HEK293 (cell line): ENCODE data around the gene CMC1.

ENCODE experiments used
- TCF7L2 ChIP-seq: IDR thresholded peaks from 2 replicates; pipeline ENCODE4 v1.6.1; 2011; ENCODE audit warnings: low read depth, mild to moderate bottlenecking, inconsistent platforms, low read length, moderate library complexity, borderline replicate concordance
- ZNF121 ChIP-seq: fragments of 450-650 bp; formaldehyde crosslinking; IDR thresholded peaks from 2 replicates; pipeline ENCODE4 v1.5.1; 2016; ENCODE audit warnings: missing biosample characterization, missing genetic modification characterization
- TF ChIP-seq, protein P1 (sequence below): fragments of 450-650 bp; formaldehyde crosslinking; IDR thresholded peaks from 2 replicates; pipeline ENCODE4 v1.5.1; 2016; ENCODE audit warnings: missing biosample characterization, missing genetic modification characterization
- TF ChIP-seq, protein P2 (sequence below): fragments of 450-650 bp; formaldehyde crosslinking; IDR thresholded peaks from 2 replicates; pipeline ENCODE4 v1.5.1; 2016; ENCODE audit warnings: missing biosample characterization, missing genetic modification characterization
- TF ChIP-seq, protein P3 (sequence below): fragments of 450-650 bp; formaldehyde crosslinking; IDR thresholded peaks from 2 replicates; pipeline ENCODE4 v1.5.1; 2016; ENCODE audit warnings: missing biosample characterization, missing genetic modification characterization, low read depth
- TF ChIP-seq, protein P4 (sequence below): sonication (generic); formaldehyde crosslinking; IDR thresholded peaks from 2 replicates; pipeline ENCODE4 v1.8.1; 2022; ENCODE audit warnings: mild to moderate bottlenecking, moderate library complexity, missing genetic modification reagents
- TF ChIP-seq, protein P5 (sequence below): fragments of 450-650 bp; formaldehyde crosslinking; optimal IDR thresholded peaks from 2 replicates; pipeline ENCODE3; 2016; ENCODE audit warnings: missing biosample characterization, mild to moderate bottlenecking, missing genetic modification characterization

DNA sequence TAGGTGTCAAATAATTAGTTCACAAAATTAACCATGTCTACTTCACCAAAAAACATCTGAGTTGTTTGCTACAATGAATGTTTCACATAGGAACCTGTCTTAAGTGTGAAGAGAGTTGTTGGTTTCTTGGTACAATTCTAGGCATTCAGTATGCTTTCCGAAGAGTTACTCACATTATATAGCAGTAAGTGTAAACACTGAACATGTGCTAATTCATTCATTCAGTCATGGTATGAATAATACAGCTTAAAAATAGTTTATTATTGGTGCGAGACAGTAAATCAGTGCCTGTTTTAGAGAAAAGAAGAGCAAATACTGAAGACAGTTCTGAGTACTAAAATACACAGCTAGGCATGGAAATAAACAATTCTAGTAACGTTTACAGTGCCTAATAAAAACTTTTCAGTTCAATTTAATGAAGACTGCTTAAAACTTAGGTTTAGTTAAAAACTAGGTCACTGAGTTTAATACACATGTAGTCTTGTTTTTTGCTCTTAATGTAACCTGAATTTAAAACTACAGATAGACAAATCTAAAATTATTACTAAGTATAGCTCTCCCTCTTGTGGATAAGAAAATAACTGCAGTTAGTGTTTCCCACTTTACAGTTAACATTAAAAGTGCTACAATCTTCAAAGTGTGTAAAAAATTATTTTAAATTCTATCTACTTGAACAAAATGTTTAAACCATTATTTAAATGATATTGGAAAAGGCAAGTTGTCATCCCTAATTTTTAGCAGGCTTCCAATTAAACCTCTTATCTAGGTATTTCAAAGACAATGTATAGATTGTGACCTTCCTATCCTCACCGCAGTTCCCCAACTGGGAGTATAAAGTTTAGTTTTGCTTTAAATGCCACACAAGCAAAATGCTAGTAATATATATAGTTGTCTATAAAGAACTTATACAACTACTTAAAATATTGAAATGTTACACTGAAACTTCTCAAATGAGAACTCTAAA is 87.1 kb downstream of the CMC1 start:
- TF ChIP-seq ZNF121 (tag by site-specific recombination) (no peak), TCF7L2 (no peak)
- TF ChIP-seq, protein P1, sequence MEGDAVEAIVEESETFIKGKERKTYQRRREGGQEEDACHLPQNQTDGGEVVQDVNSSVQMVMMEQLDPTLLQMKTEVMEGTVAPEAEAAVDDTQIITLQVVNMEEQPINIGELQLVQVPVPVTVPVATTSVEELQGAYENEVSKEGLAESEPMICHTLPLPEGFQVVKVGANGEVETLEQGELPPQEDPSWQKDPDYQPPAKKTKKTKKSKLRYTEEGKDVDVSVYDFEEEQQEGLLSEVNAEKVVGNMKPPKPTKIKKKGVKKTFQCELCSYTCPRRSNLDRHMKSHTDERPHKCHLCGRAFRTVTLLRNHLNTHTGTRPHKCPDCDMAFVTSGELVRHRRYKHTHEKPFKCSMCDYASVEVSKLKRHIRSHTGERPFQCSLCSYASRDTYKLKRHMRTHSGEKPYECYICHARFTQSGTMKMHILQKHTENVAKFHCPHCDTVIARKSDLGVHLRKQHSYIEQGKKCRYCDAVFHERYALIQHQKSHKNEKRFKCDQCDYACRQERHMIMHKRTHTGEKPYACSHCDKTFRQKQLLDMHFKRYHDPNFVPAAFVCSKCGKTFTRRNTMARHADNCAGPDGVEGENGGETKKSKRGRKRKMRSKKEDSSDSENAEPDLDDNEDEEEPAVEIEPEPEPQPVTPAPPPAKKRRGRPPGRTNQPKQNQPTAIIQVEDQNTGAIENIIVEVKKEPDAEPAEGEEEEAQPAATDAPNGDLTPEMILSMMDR (tag by site-specific recombination), result no peak
- TF ChIP-seq, protein P2, sequence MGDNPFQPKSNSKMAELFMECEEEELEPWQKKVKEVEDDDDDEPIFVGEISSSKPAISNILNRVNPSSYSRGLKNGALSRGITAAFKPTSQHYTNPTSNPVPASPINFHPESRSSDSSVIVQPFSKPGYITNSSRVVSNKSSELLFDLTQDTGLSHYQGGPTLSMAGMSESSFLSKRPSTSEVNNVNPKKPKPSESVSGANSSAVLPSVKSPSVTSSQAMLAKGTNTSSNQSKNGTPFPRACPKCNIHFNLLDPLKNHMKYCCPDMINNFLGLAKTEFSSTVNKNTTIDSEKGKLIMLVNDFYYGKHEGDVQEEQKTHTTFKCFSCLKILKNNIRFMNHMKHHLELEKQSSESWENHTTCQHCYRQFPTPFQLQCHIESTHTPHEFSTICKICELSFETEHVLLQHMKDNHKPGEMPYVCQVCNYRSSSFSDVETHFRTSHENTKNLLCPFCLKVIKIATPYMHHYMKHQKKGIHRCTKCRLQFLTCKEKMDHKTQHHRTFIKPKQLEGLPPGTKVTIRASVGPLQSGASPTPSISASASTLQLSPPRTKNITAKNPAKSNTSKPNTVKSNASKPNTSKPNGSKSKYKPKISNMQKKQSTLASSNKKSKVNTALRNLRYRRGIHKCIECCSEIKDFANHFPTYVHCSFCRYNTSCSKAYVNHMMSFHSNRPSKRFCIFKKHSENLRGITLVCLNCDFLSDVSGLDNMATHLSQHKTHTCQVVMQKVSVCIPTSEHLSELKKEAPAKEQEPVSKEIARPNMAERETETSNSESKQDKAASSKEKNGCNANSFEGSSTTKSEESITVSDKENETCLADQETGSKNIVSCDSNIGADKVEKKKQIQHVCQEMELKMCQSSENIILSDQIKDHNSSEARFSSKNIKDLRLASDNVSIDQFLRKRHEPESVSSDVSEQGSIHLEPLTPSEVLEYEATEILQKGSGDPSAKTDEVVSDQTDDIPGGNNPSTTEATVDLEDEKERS (tag by site-specific recombination), result no peak
- TF ChIP-seq, protein P3, sequence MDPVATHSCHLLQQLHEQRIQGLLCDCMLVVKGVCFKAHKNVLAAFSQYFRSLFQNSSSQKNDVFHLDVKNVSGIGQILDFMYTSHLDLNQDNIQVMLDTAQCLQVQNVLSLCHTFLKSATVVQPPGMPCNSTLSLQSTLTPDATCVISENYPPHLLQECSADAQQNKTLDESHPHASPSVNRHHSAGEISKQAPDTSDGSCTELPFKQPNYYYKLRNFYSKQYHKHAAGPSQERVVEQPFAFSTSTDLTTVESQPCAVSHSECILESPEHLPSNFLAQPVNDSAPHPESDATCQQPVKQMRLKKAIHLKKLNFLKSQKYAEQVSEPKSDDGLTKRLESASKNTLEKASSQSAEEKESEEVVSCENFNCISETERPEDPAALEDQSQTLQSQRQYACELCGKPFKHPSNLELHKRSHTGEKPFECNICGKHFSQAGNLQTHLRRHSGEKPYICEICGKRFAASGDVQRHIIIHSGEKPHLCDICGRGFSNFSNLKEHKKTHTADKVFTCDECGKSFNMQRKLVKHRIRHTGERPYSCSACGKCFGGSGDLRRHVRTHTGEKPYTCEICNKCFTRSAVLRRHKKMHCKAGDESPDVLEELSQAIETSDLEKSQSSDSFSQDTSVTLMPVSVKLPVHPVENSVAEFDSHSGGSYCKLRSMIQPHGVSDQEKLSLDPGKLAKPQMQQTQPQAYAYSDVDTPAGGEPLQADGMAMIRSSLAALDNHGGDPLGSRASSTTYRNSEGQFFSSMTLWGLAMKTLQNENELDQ, result no peak
- TF ChIP-seq, protein P4, sequence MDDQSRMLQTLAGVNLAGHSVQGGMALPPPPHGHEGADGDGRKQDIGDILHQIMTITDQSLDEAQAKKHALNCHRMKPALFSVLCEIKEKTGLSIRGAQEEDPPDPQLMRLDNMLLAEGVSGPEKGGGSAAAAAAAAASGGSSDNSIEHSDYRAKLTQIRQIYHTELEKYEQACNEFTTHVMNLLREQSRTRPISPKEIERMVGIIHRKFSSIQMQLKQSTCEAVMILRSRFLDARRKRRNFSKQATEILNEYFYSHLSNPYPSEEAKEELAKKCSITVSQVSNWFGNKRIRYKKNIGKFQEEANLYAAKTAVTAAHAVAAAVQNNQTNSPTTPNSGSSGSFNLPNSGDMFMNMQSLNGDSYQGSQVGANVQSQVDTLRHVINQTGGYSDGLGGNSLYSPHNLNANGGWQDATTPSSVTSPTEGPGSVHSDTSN (CRISPR knock-in tag), result no peak
- TF ChIP-seq, protein P5, sequence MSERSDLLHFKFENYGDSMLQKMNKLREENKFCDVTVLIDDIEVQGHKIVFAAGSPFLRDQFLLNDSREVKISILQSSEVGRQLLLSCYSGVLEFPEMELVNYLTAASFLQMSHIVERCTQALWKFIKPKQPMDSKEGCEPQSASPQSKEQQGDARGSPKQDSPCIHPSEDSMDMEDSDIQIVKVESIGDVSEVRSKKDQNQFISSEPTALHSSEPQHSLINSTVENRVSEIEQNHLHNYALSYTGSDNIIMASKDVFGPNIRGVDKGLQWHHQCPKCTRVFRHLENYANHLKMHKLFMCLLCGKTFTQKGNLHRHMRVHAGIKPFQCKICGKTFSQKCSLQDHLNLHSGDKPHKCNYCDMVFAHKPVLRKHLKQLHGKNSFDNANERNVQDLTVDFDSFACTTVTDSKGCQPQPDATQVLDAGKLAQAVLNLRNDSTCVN (tag by site-specific recombination), result no peak
